OCI-LY1 (cell line): Measurements from ENCODE around the gene CARD8.
A peak's percentile ranks its signal among the peaks of the same experiment; 100 is the strongest.

Experiments used
- H2AFZ ChIP-seq: fragments of 200-600 bp; sonication (generic), shearing (Covaris generic); 2 replicates; pipeline ENCODE4 v1.6.0; 2014; ENCODE audit warnings: antibody characterized with exemption, mild to moderate bottlenecking, low read length
- H3F3A ChIP-seq: fragments of 200-600 bp; sonication (generic), shearing (Covaris generic); 2 replicates; pipeline ENCODE4 v1.6.0; 2014; ENCODE audit warnings: mild to moderate bottlenecking, antibody characterized with exemption, low read length, moderate library complexity; ENCODE audit not compliant: insufficient read depth
- H3K27ac ChIP-seq: fragments of 200-600 bp; sonication (generic); 2 replicates; pipeline ENCODE4 v1.5.1; 2014; ENCODE audit warnings: low read length, mixed run types, mild to moderate bottlenecking, low read depth; ENCODE audit not compliant: poor library complexity, severe bottlenecking
- H3K27me3 ChIP-seq: fragments of 200-600 bp; sonication (generic); 2 replicates; pipeline ENCODE4 v1.6.0; 2014; ENCODE audit warnings: antibody characterized with exemption, mild to moderate bottlenecking, low read length, moderate library complexity; ENCODE audit not compliant: insufficient read depth
- H3K36me3 ChIP-seq: fragments of 200-600 bp; sonication (generic); 2 replicates; pipeline ENCODE4 v1.6.1; 2014; ENCODE audit warnings: mild to moderate bottlenecking, antibody characterized with exemption, low read length, moderate library complexity, mixed read lengths; ENCODE audit not compliant: insufficient read depth
- H3K4me1 ChIP-seq: fragments of 200-600 bp; sonication (generic); 2 replicates; pipeline ENCODE4 v1.5.1; 2014; ENCODE audit warnings: mild to moderate bottlenecking, low read length, moderate library complexity; ENCODE audit not compliant: insufficient read depth, severe bottlenecking
- H3K4me2 ChIP-seq: fragments of 200-600 bp; sonication (generic), shearing (Covaris generic); 2 replicates; pipeline ENCODE4 v1.6.1; 2014; ENCODE audit warnings: low read length
- H3K4me3 ChIP-seq: fragments of 200-600 bp; sonication (generic); 2 replicates; pipeline ENCODE4 v1.5.1; 2014; ENCODE audit warnings: low read length, low read depth, mild to moderate bottlenecking, mixed read lengths; ENCODE audit not compliant: poor library complexity, severe bottlenecking
- H3K79me2 ChIP-seq: fragments of 200-600 bp; shearing (Covaris generic); 2 replicates; pipeline ENCODE4 v1.6.1; 2016; ENCODE audit warnings: mixed run types, low read length, mixed read lengths; ENCODE audit not compliant: insufficient read depth
- H3K9ac ChIP-seq: fragments of 200-600 bp; sonication (generic), shearing (Covaris generic); 2 replicates; pipeline ENCODE4 v1.6.1; 2014; ENCODE audit warnings: mild to moderate bottlenecking, low read length, mixed read lengths
- H3K9me2 ChIP-seq: fragments of 200-600 bp; sonication (generic), shearing (Covaris generic); 2 replicates; pipeline ENCODE4 v1.6.1; 2014; ENCODE audit warnings: low read depth, mild to moderate bottlenecking, low read length, mixed read lengths
- H3K9me3 ChIP-seq: fragments of 200-600 bp; shearing (Covaris generic); 2 replicates; pipeline ENCODE4 v1.6.1; 2014; ENCODE audit warnings: low read length, mixed read lengths
- H4K20me1 ChIP-seq: fragments of 200-600 bp; sonication (generic), shearing (Covaris generic); 2 replicates; pipeline ENCODE4 v1.6.0; 2016; ENCODE audit warnings: mild to moderate bottlenecking, low read length; ENCODE audit not compliant: insufficient read depth
- CTCF ChIP-seq: fragments of 200-600 bp; sonication (generic), shearing (Covaris generic); IDR thresholded peaks from 2 replicates; pipeline ENCODE4 v1.5.1; 2017; ENCODE audit warnings: mild to moderate bottlenecking, antibody characterized with exemption, low read length, moderate library complexity, mixed read lengths
- EZH2 ChIP-seq: fragments of 200-600 bp; sonication (generic), shearing (Covaris generic); IDR thresholded peaks from 2 replicates; pipeline ENCODE4 v1.8.0; 2017; ENCODE audit warnings: borderline replicate concordance, mixed run types, mild to moderate bottlenecking, antibody characterized with exemption, low read length, moderate library complexity, mixed read lengths

CARD8 gene

DNA sequence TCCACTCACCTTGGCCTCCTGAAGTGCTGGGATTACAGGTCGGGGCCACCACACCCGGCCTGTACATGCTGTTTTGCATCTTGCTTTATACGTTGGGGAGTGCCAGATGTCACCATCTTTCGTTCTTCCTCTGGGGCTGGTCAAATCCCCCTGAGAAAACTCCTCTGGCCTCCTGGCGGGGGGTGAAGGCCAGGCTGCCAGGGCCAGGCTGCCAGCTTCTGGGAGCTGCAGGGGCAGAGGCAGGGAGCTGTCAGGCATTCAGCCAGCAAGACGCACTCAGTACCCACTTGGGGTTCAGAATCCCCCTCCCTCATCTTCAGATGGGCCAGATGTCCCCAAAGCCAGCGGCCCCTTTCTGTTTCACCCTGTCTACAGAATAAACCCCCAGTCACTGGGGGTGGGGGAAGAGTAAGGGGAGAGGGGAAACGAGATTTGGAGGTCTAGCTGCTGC, 69.1 kb downstream of the CARD8 start:
- peak overlapping the region; percentile 49 for H3K4me2 ChIP-seq
- peaks cover 33% of the 10 kb centered on the region for H3K4me1 ChIP-seq
- H3K4me3 ChIP-seq: no peak overlapping the region

GRCh38 chr19:48186015-48186414, 69.7 kb downstream of the CARD8 start:
- no peaks in the 10 kb centered on the region for H3K9me2 ChIP-seq
- peak overlapping the region; percentile 88 for H3K27ac ChIP-seq
- H4K20me1 ChIP-seq: no peaks in the 10 kb centered on the region
- H3K9ac ChIP-seq: peak overlapping the region; percentile 17; the same call in 1 of the 2 replicates
- H3K4me3 ChIP-seq: no peak overlapping the region
- H3K36me3 ChIP-seq: peaks cover 23% of the 10 kb centered on the region
- H3K79me2 ChIP-seq: no peaks in the 10 kb centered on the region
- peaks cover 8% of the 10 kb centered on the region for H3K9me3 ChIP-seq
- no peaks in the 10 kb centered on the region; the same call in 1 of the 2 replicates for H3F3A ChIP-seq
- no peak for TF ChIP-seq EZH2
- TF ChIP-seq CTCF: no peak
- H2AFZ ChIP-seq: no peak overlapping the region
- H3K27me3 ChIP-seq: no peaks in the 10 kb centered on the region
- H3K4me2 ChIP-seq: peak overlapping the region; percentile 49; the same call in 1 of the 2 replicates
- peaks cover 33% of the 10 kb centered on the region for H3K4me1 ChIP-seq

More for the DNA sequence above, 69.1 kb downstream of the CARD8 start:
- TF ChIP-seq EZH2: no peak
- TF ChIP-seq CTCF: no peak
- H3K27me3 ChIP-seq: no peaks in the 10 kb centered on the region
- H3F3A ChIP-seq: no peaks in the 10 kb centered on the region; the same call in 1 of the 2 replicates
- peak overlapping the region; percentile 88 for H3K27ac ChIP-seq
- peak overlapping the region; percentile 17; the same call in 1 of the 2 replicates for H3K9ac ChIP-seq
- H3K79me2 ChIP-seq: no peaks in the 10 kb centered on the region
- H3K9me3 ChIP-seq: peaks cover 2% of the 10 kb centered on the region
- peaks cover 19% of the 10 kb centered on the region for H3K36me3 ChIP-seq
- no peaks in the 10 kb centered on the region for H4K20me1 ChIP-seq
- H2AFZ ChIP-seq: no peak overlapping the region
- no peaks in the 10 kb centered on the region for H3K9me2 ChIP-seq

- H3K27ac ChIP-seq: peak overlapping the region; percentile 88
- peaks cover 24% of the 10 kb centered on the region for H3K4me1 ChIP-seq
- no peaks in the 10 kb centered on the region for H3K79me2 ChIP-seq
- H3K4me2 ChIP-seq: no peak overlapping the region
- no peaks in the 10 kb centered on the region for H3K9me2 ChIP-seq
- no peaks in the 10 kb centered on the region for H4K20me1 ChIP-seq
- TF ChIP-seq CTCF: no peak
- H3K9ac ChIP-seq: no peak overlapping the region
- H2AFZ ChIP-seq: no peak overlapping the region
- peaks cover 18% of the 10 kb centered on the region for H3K36me3 ChIP-seq
- no peaks in the 10 kb centered on the region; the same call in 1 of the 2 replicates for H3F3A ChIP-seq
- H3K4me3 ChIP-seq: no peak overlapping the region
- peaks cover 8% of the 10 kb centered on the region for H3K9me3 ChIP-seq
- H3K27me3 ChIP-seq: no peaks in the 10 kb centered on the region
Observed at GRCh38 chr19:48183356-48183755, 72.4 kb downstream of the CARD8 start.
